Measurements from ENCODE around the gene IL7R. TPM values are rescaled to one million over a fixed set of nuclear protein-coding genes. Genes with fewer than 3 reads are reported as not detected.

The IL7R gene
- total RNA-seq, 1 experiment from 2014 or later, result 0.98 TPM

- H3K9ac ChIP-seq (ENCODE audit: low read length), result no peak overlapping the region
- H3K4me2 ChIP-seq (ENCODE audit: low read length), result no peak overlapping the region
- no peaks in the 10 kb centered on the region for H4K20me1 ChIP-seq (ENCODE audit: insufficient read depth)
- no peak for ATAC-seq
- no peaks in the 10 kb centered on the region for H3K9me2 ChIP-seq (ENCODE audit: insufficient read depth)
- POLR2A ChIA-PET, result no interaction called here
- H3K79me2 ChIP-seq (ENCODE audit: insufficient read depth, low read length), result no peaks in the 10 kb centered on the region
- H2AFZ ChIP-seq (ENCODE audit: low read depth, low read length, poor library complexity, severe bottlenecking), result no peak overlapping the region
- RAD21 ChIA-PET (ENCODE audit: low non-redundant PET in 1 of 2, low total read pairs in 2 of 2, uncharacterized antibody in 2 of 2, unreplicated experiment in 2 of 2), result no interaction called here
- CTCF ChIA-PET, result no interaction called here
- no peak overlapping the region for H3K4me3 ChIP-seq (replicated peaks in 1 of 2; ENCODE audit: low read depth in 1 of 2, low read length in 2 of 2)
- DNase-seq (ENCODE audit: low read depth, low spot score), result no peak
- no TSS peak for BruUV-seq (replicated peaks)
- H3K36me3 ChIP-seq (ENCODE audit: control insufficient read depth in 1 of 2, insufficient read depth in 2 of 2, low read length in 2 of 2), result no peaks in the 10 kb centered on the region
- H3K4me1 ChIP-seq (ENCODE audit: control insufficient read depth in 1 of 2, insufficient read depth in 2 of 2, low read length in 2 of 2), result no peaks in the 10 kb centered on the region; a peak in 1 of 4 replicates
- H3K27ac ChIP-seq (ENCODE audit: low read depth, low read length), result no peak overlapping the region
- TF ChIP-seq ZBTB33 (IDR thresholded peaks at IDR 0.05; ENCODE audit: extremely low read depth, insufficient replicate concordance, low read length) (no peak), YY1 (IDR thresholded peaks at IDR 0.05; ENCODE audit: extremely low read depth, insufficient replicate concordance, low read depth, low read length) (no peak), FOSL1 (IDR thresholded peaks at IDR 0.05; ENCODE audit: low read depth) (no peak), SP1 (IDR thresholded peaks at IDR 0.05; ENCODE audit: low read depth) (no peak), CBX3 (IDR thresholded peaks at IDR 0.05; ENCODE audit: low read depth) (no peak), CEBPB (IDR thresholded peaks at IDR 0.05; ENCODE audit: low read depth) (no peak), ZFX (IDR thresholded peaks at IDR 0.05) (no peak), ATF3 (IDR thresholded peaks at IDR 0.05) (no peak), SIN3A (IDR thresholded peaks at IDR 0.05; ENCODE audit: low read depth) (no peak), MAX (IDR thresholded peaks at IDR 0.05) (no peak), RAD21 (IDR thresholded peaks at IDR 0.05; ENCODE audit: low read depth) (no peak)
- H3K9me3 ChIP-seq (ENCODE audit: control insufficient read depth in 1 of 2, insufficient read depth in 1 of 2, low read depth in 1 of 2, low read length in 2 of 2), result no peaks in the 10 kb centered on the region
- intact Hi-C loops (cut with micrococcal nuclease), result no loop called here
- peaks cover 6% of the 10 kb centered on the region; the same call in 1 of the 2 replicates for H3K27me3 ChIP-seq (ENCODE audit: insufficient read depth, low read length)
Measured at GRCh38 chr5:35876922-35877321, 20.2 kb downstream of the IL7R start.

Measured in HCT116 (cell line).